ENCODE data around the gene CFAP99.
A peak's percentile ranks its signal among the peaks of the same experiment; 100 is the strongest.

CFAP99 gene

GRCh38 chr4:2412885-2413716 lies 5.7 kb upstream of the CFAP99 start:
- H3K4me3 ChIP-seq (ENCODE audit: low read depth, low read length), result peak overlapping the region; percentile 55
- TF ChIP-seq, protein P1, sequence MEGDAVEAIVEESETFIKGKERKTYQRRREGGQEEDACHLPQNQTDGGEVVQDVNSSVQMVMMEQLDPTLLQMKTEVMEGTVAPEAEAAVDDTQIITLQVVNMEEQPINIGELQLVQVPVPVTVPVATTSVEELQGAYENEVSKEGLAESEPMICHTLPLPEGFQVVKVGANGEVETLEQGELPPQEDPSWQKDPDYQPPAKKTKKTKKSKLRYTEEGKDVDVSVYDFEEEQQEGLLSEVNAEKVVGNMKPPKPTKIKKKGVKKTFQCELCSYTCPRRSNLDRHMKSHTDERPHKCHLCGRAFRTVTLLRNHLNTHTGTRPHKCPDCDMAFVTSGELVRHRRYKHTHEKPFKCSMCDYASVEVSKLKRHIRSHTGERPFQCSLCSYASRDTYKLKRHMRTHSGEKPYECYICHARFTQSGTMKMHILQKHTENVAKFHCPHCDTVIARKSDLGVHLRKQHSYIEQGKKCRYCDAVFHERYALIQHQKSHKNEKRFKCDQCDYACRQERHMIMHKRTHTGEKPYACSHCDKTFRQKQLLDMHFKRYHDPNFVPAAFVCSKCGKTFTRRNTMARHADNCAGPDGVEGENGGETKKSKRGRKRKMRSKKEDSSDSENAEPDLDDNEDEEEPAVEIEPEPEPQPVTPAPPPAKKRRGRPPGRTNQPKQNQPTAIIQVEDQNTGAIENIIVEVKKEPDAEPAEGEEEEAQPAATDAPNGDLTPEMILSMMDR (IDR thresholded peaks at IDR 0.05; ENCODE audit: low read depth, low read length), result peak; percentile 49; the same call in 1 of the 2 replicates

- peak overlapping the region; percentile 55; the same call in 1 of the 2 replicates for H3K4me3 ChIP-seq (ENCODE audit: low read depth, low read length)
- TF ChIP-seq, protein P1 (IDR thresholded peaks at IDR 0.05; ENCODE audit: low read depth, low read length), result no peak
These were observed 4.7 kb upstream of the CFAP99 start for GRCh38 chr4:2413821-2414610.

GRCh38 chr4:2415213-2415612 lies 3.5 kb upstream of the CFAP99 start:
- TF ChIP-seq, protein P1 (IDR thresholded peaks at IDR 0.05; ENCODE audit: low read depth, low read length), result no peak
- H3K4me3 ChIP-seq (ENCODE audit: low read depth, low read length), result no peak overlapping the region

DNA sequence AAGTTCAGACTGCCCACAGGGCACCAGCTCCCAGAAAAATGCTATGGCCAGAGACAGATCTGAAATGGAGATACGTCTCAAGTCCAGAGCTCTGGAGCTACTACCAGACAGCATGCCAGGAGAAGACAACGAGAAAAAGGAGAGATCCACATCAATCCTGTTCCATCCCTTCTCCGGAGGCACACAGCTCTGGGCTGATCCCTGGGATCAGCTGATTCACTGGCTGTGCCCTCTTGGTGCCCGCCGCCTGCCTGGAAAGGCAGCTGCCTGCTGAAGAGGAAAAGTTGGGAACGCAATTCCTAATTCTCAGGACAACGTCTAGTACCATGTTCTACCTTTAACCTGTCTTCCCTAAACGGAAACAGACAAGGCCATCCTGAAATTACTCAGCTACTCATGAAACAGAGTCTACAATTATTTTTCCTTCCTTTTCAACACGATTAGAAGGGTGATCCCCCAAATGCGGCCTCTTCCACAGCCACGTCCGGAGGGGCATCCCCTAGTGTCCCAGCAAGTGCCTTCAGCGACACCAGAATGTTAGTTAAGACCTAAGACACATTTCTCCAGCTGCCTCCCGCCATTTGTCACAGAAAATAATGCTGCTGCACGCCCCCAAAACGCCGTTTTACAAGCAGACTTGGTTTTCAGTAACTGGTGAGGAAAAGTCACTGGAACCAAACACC lies 2.7 kb upstream of the CFAP99 start:
- TF ChIP-seq, protein P1 (IDR thresholded peaks at IDR 0.05; ENCODE audit: low read depth, low read length), result no peak
- H3K4me3 ChIP-seq (ENCODE audit: low read depth, low read length), result peak overlapping the region; percentile 68

DNA sequence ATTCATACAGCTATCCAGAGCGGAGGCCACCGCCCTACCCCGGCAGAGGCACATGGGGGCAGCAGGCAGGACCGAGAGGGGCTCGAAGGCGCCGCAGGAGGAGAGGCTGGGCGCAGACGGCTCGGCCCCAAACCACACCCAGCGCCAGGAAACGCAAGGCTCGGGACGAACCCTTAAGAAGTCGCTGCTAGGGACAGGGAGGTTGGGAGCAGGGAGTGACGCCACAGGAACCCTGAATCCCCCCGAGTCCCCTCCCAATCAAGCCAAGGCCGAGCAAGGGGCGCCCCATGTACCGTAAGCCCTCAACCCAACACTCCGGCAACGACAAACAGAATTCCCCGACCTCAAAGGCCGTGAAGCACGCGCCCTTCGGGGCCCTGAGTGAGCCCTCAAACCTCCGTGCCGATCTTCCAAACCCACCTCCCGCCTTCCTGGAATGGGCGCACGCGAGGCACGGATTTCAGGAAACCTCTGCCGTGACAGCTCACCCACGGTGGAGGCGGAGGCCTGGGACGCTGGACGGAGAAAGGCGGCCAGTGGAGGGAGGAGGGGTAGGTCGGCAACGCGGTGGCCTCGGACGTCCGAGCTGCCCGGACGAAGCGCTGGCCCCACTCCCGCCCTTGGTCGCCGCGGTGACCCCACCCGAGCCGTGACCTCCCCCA lies 2.1 kb upstream of the CFAP99 start:
- H3K4me3 ChIP-seq (ENCODE audit: low read depth, low read length), result peak overlapping the region; percentile 68
- TF ChIP-seq, protein P1 (IDR thresholded peaks at IDR 0.05; ENCODE audit: low read depth, low read length), result no peak

- TF ChIP-seq, protein P1 (IDR thresholded peaks at IDR 0.05; ENCODE audit: low read depth, low read length), result no peak
- peak overlapping the region; percentile 68 for H3K4me3 ChIP-seq (ENCODE audit: low read depth, low read length)
These were observed 1.5 kb upstream of the CFAP99 start for GRCh38 chr4:2417226-2417764.
